Fibroblast of lung (primary cell): Measurements from ENCODE around the gene PLD1. TPM values are rescaled to one million over a fixed set of nuclear protein-coding genes. Genes with fewer than 3 reads are reported as not detected.

Experiments used
- DNase-seq, 2 donors: peaks; one replicate each; pipeline versions ENCODE4 v3.0.0 to v3.0.0-alpha.2; 2010; ENCODE audit warnings: low read depth in 2 of 2
- H2AFZ ChIP-seq: 2 replicates; pipeline ENCODE4 v1.5.1; 2012; ENCODE audit warnings: low read length, control low read depth, inconsistent platforms
- H3K27ac ChIP-seq: 2 replicates; pipeline ENCODE4 v1.5.1; 2011; ENCODE audit warnings: low read length, control low read depth; ENCODE audit not compliant: insufficient read depth
- H3K27me3 ChIP-seq: 2 replicates; pipeline ENCODE4 v1.5.1; 2011; ENCODE audit warnings: mild to moderate bottlenecking, low read length; ENCODE audit not compliant: control insufficient read depth, insufficient read depth
- H3K36me3 ChIP-seq: 2 replicates; pipeline ENCODE4 v1.5.1; 2011; ENCODE audit warnings: low read length; ENCODE audit not compliant: control insufficient read depth, insufficient read depth
- H3K4me1 ChIP-seq: 2 replicates; pipeline ENCODE4 v1.5.1; 2011; ENCODE audit warnings: low read length; ENCODE audit not compliant: control insufficient read depth, insufficient read depth; ENCODE audit errors: extremely low read depth
- H3K4me2 ChIP-seq: 2 replicates; pipeline ENCODE4 v1.5.1; 2011; ENCODE audit warnings: low read length, control low read depth; ENCODE audit not compliant: insufficient read depth; ENCODE audit errors: extremely low read depth
- H3K4me3 ChIP-seq, 4 experiments: fragments of 200-600 bp in 1 of 4; sonication (generic) in 1 of 4; replicated peaks in 1 of 4; 2 replicates each; pipeline ENCODE4 v1.5.1; 2011 to 2016; ENCODE audit warnings: low read length in 4 of 4, low read depth in 3 of 4, mild to moderate bottlenecking in 3 of 4, control low read depth in 2 of 4, inconsistent platforms in 1 of 4, mixed read lengths in 1 of 4; ENCODE audit not compliant: insufficient read depth in 1 of 4; ENCODE audit errors: control extremely low read depth in 1 of 4
- H3K79me2 ChIP-seq: 2 replicates; pipeline ENCODE4 v1.5.1; 2012; ENCODE audit warnings: mild to moderate bottlenecking, low read length, inconsistent platforms; ENCODE audit not compliant: control insufficient read depth, insufficient read depth
- H3K9ac ChIP-seq: 2 replicates; pipeline ENCODE4 v1.5.1; 2011; ENCODE audit warnings: mild to moderate bottlenecking, low read length, control low read depth; ENCODE audit not compliant: insufficient read depth
- H3K9me3 ChIP-seq: 2 replicates; pipeline ENCODE4 v1.5.1; 2012; ENCODE audit warnings: low read depth, low read length; ENCODE audit not compliant: control insufficient read depth, insufficient read depth
- H4K20me1 ChIP-seq: 2 replicates; pipeline ENCODE4 v1.5.1; 2011; ENCODE audit warnings: low read length; ENCODE audit not compliant: control insufficient read depth, insufficient read depth; ENCODE audit errors: extremely low read depth
- CTCF ChIP-seq, 2 donors: IDR thresholded peaks in 1 of 2; conservative IDR thresholded peaks in 1 of 2; 1 replicate in 1 of 2; 2 replicates in 1 of 2; pipeline ENCODE4 v1.5.1; 2011 to 2012; ENCODE audit warnings: low read length in 2 of 2, control low read depth in 1 of 2, inconsistent platforms in 1 of 2, low read depth in 1 of 2, mild to moderate bottlenecking in 1 of 2
- EZH2 ChIP-seq: IDR thresholded peaks from 2 replicates; pipeline ENCODE4 v1.5.1; 2012; ENCODE audit warnings: low read length, control low read depth, mild to moderate bottlenecking; ENCODE audit errors: missing control alignments
- polyA plus RNA-seq, 2 donors: library from polyadenylated mRNA; depleted of rRNA in 1 of 2; stranded (reverse) in 1 of 2; unstranded in 1 of 2; fragments of >200 nt; gene quantifications; 2 replicates each; pipeline ENCODE4 v1.2.1, GENCODE V29; 2011 to 2012; ENCODE audit warnings: missing spikeins in 1 of 2
- total RNA-seq: library from RNA; depleted of rRNA; stranded (reverse); fragments of >200 nt; gene quantifications from 2 replicates; pipeline ENCODE4 v1.2.1, GENCODE V29; 2014

PLD1 gene
- total and polyA plus RNA-seq, 2 donors (not counting 1 experiment from before 2014, with no cell fraction given) = 10.8 to 18.8 TPM

GRCh38 chr3:171755656-171756055 lies 54.6 kb downstream of the PLD1 start:
- H3K36me3 ChIP-seq = no peaks in the 10 kb centered on the region
- no peak for DNase-seq
- H3K9me3 ChIP-seq = no peaks in the 10 kb centered on the region
- TF ChIP-seq EZH2 = no peak
- no peak overlapping the region for H3K9ac ChIP-seq
- H3K27me3 ChIP-seq = no peaks in the 10 kb centered on the region
- no peaks in the 10 kb centered on the region for H4K20me1 ChIP-seq
- H3K79me2 ChIP-seq = no peaks in the 10 kb centered on the region
- no peak overlapping the region for H3K27ac ChIP-seq
- no peaks in the 10 kb centered on the region for H3K4me1 ChIP-seq
- no peak overlapping the region for H3K4me2 ChIP-seq
- no peak overlapping the region for H3K4me3 ChIP-seq
- H2AFZ ChIP-seq = no peak overlapping the region

- Histone ChIP-seq H4K20me1 (no peaks in the 10 kb centered on the region), H3K4me2 (no peak overlapping the region), H3K4me1 (no peaks in the 10 kb centered on the region), H2AFZ (no peak overlapping the region), H3K27me3 (no peaks in the 10 kb centered on the region), H3K27ac (no peak overlapping the region), H3K79me2 (no peaks in the 10 kb centered on the region), H3K36me3 (no peaks in the 10 kb centered on the region), H3K4me3 (no peak overlapping the region), H3K9me3 (no peaks in the 10 kb centered on the region), H3K9ac (no peak overlapping the region)
- TF ChIP-seq EZH2 = no peak
- TF ChIP-seq CTCF (conservative IDR thresholded peaks at IDR 0.05 in 1 of 2, IDR thresholded peaks at IDR 0.05 in 1 of 2; ENCODE audit: low read depth in 1 of 2, low read length in 2 of 2) = no peak
- DNase-seq = no peak
These were observed 55.2 kb downstream of the PLD1 start for GRCh38 chr3:171755015-171755589.

- no peak overlapping the region for H3K4me3 ChIP-seq
- peak overlapping the region; percentile 8 for H3K4me2 ChIP-seq
- no peak for TF ChIP-seq EZH2
- no peak for TF ChIP-seq CTCF (conservative IDR thresholded peaks at IDR 0.05 in 1 of 2, IDR thresholded peaks at IDR 0.05 in 1 of 2; ENCODE audit: low read depth in 1 of 2, low read length in 2 of 2)
- H3K27ac ChIP-seq = peak overlapping the region; percentile 31
- no peaks in the 10 kb centered on the region for H3K4me1 ChIP-seq
- H3K79me2 ChIP-seq = no peaks in the 10 kb centered on the region
- no peaks in the 10 kb centered on the region for H3K36me3 ChIP-seq
- H3K9ac ChIP-seq = no peak overlapping the region
- no peaks in the 10 kb centered on the region for H4K20me1 ChIP-seq
- H3K27me3 ChIP-seq = no peaks in the 10 kb centered on the region
- peak; percentile 74 to 87 for DNase-seq
- no peak overlapping the region for H2AFZ ChIP-seq
- H3K9me3 ChIP-seq = no peaks in the 10 kb centered on the region
These were observed 56.4 kb downstream of the PLD1 start for GRCh38 chr3:171753665-171754408.
